Fibroblast of lung (primary cell): Measurements from ENCODE around the gene TCTN1.

Experiments used
- EZH2 ChIP-seq: IDR thresholded peaks from 2 replicates; pipeline ENCODE4 v1.5.1; 2012; ENCODE audit warnings: low read length, control low read depth, mild to moderate bottlenecking; ENCODE audit errors: missing control alignments
- TF ChIP-seq, protein P1 (sequence below), 2 donors: IDR thresholded peaks in 1 of 2; conservative IDR thresholded peaks in 1 of 2; 1 replicate in 1 of 2; 2 replicates in 1 of 2; pipeline ENCODE4 v1.5.1; 2011 to 2012; ENCODE audit warnings: low read length in 2 of 2, control low read depth in 1 of 2, inconsistent platforms in 1 of 2, low read depth in 1 of 2, mild to moderate bottlenecking in 1 of 2

DNA sequence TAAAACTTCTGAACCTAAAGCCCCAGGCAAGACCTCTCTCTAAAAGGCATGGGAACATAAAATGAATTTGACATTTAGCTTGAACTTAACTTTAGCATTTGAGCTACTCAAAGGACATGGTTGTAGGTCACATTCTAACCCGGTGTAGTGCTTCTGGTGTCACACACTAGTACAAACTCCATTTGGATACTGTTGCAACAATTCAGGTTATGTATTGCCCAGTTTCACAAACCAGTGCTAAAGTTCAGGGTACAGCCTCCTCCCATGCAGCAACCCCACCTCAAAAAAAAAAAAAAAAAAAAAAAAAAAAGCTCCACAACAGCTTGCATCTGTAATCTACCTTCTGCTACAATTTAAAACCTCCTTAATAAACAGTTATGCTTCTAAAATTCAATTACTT is 38.6 kb upstream of the TCTN1 start:
- TF ChIP-seq, protein P1, sequence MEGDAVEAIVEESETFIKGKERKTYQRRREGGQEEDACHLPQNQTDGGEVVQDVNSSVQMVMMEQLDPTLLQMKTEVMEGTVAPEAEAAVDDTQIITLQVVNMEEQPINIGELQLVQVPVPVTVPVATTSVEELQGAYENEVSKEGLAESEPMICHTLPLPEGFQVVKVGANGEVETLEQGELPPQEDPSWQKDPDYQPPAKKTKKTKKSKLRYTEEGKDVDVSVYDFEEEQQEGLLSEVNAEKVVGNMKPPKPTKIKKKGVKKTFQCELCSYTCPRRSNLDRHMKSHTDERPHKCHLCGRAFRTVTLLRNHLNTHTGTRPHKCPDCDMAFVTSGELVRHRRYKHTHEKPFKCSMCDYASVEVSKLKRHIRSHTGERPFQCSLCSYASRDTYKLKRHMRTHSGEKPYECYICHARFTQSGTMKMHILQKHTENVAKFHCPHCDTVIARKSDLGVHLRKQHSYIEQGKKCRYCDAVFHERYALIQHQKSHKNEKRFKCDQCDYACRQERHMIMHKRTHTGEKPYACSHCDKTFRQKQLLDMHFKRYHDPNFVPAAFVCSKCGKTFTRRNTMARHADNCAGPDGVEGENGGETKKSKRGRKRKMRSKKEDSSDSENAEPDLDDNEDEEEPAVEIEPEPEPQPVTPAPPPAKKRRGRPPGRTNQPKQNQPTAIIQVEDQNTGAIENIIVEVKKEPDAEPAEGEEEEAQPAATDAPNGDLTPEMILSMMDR (conservative IDR thresholded peaks at IDR 0.05 in 1 of 2, IDR thresholded peaks at IDR 0.05 in 1 of 2; ENCODE audit: low read depth in 1 of 2, low read length in 2 of 2), result no peak
- no peak for TF ChIP-seq EZH2
